HEK293 (cell line): ENCODE measurements around the gene FES.

ENCODE experiments used
- CTCF ChIA-PET: fragments of 350-600 bp; formaldehyde crosslinking; extraction: SDS; loops from one replicate; lab custom pipeline; 2021; ENCODE audit warnings: antibody characterized with exemption; lab: Yijun Ruan, JAX
- POLR2A ChIA-PET: fragments of 300-600 bp; formaldehyde crosslinking; extraction: SDS; loops from one replicate; lab custom pipeline; 2020; ENCODE audit warnings: antibody characterized with exemption, inconsistent platforms; lab: Yijun Ruan, JAX
- H3K27ac ChIP-seq: fragments of 200-500 bp; sonication (Bioruptor generic); 2 replicates; pipeline ENCODE4 v1.5.1; 2014; ENCODE audit warnings: low read depth, low read length, control low read depth, inconsistent platforms; ENCODE audit errors: extremely low read depth
- H3K36me3 ChIP-seq, 2 experiments: fragments of 200-500 bp in 1 of 2; sonication (Bioruptor generic) in 1 of 2; 1 replicate in 1 of 2; 2 replicates in 1 of 2; pipeline ENCODE4 v1.5.1; 2014 to 2017; ENCODE audit warnings: inconsistent platforms in 2 of 2, low read length in 2 of 2; ENCODE audit not compliant: control insufficient read depth in 2 of 2, insufficient read depth in 1 of 2
- H3K4me1 ChIP-seq: fragments of 200-500 bp; sonication (Bioruptor generic); 2 replicates; pipeline ENCODE4 v1.5.1; 2014; ENCODE audit warnings: mild to moderate bottlenecking, low read length, inconsistent platforms; ENCODE audit not compliant: control insufficient read depth, insufficient read depth
- H3K4me3 ChIP-seq: 2 replicates; pipeline ENCODE4 v1.5.1; 2011; ENCODE audit warnings: low read depth, mild to moderate bottlenecking, control low read depth, low read length, moderate library complexity
- H3K9me3 ChIP-seq: fragments of 200-500 bp; sonication (Bioruptor generic); 2 replicates; pipeline ENCODE4 v1.5.1; 2014; ENCODE audit warnings: low read depth, low read length, inconsistent platforms; ENCODE audit not compliant: control insufficient read depth, insufficient read depth
- GLIS1 ChIP-seq: fragments of 450-650 bp; formaldehyde crosslinking; IDR thresholded peaks from 2 replicates; pipeline ENCODE4 v1.5.1; 2016; ENCODE audit warnings: missing biosample characterization, missing genetic modification characterization
- MYNN ChIP-seq: fragments of 450-650 bp; formaldehyde crosslinking; IDR thresholded peaks from 2 replicates; pipeline ENCODE4 v1.5.1; 2016; ENCODE audit warnings: missing biosample characterization, missing genetic modification characterization, borderline replicate concordance
- SP2 ChIP-seq: fragments of 450-650 bp; formaldehyde crosslinking; IDR thresholded peaks from 2 replicates; pipeline ENCODE4 v1.5.1; 2016; ENCODE audit warnings: missing biosample characterization, missing genetic modification characterization
- SP3 ChIP-seq: fragments of 450-650 bp; formaldehyde crosslinking; IDR thresholded peaks from 2 replicates; pipeline ENCODE4 v1.5.1; 2016; ENCODE audit warnings: missing biosample characterization, missing genetic modification characterization
- TCF7L2 ChIP-seq: IDR thresholded peaks from 2 replicates; pipeline ENCODE4 v1.6.1; 2011; ENCODE audit warnings: low read depth, mild to moderate bottlenecking, inconsistent platforms, low read length, moderate library complexity, borderline replicate concordance
- ZBTB8A ChIP-seq: fragments of 450-650 bp; formaldehyde crosslinking; IDR thresholded peaks from 2 replicates; pipeline ENCODE4 v1.5.1; 2016; ENCODE audit warnings: missing biosample characterization, missing genetic modification characterization
- ZNF157 ChIP-seq: fragments of 450-650 bp; formaldehyde crosslinking; IDR thresholded peaks from 2 replicates; pipeline ENCODE4 v1.5.1; 2016; ENCODE audit warnings: missing biosample characterization, missing genetic modification characterization
- ZNF248 ChIP-seq: fragments of 450-650 bp; formaldehyde crosslinking; IDR thresholded peaks from 2 replicates; pipeline ENCODE4 v1.5.1; 2017; ENCODE audit warnings: missing biosample characterization, missing genetic modification characterization
- ZNF266 ChIP-seq: fragments of 450-650 bp; formaldehyde crosslinking; IDR thresholded peaks from 2 replicates; pipeline ENCODE4 v1.5.1; 2016; ENCODE audit warnings: missing biosample characterization, missing genetic modification characterization, low read depth
- ZNF433 ChIP-seq: fragments of 450-650 bp; formaldehyde crosslinking; IDR thresholded peaks from 2 replicates; pipeline ENCODE4 v1.5.1; 2016; ENCODE audit warnings: missing biosample characterization, missing genetic modification characterization, low read depth
- ZNF510 ChIP-seq: fragments of 450-650 bp; formaldehyde crosslinking; IDR thresholded peaks from 2 replicates; pipeline ENCODE4 v1.5.1; 2018; ENCODE audit warnings: mild to moderate bottlenecking, missing genetic modification characterization, missing biosample characterization; ENCODE audit not compliant: insufficient replicate concordance
- ZNF610 ChIP-seq: fragments of 450-650 bp; formaldehyde crosslinking; IDR thresholded peaks from 2 replicates; pipeline ENCODE4 v1.5.1; 2016; ENCODE audit warnings: missing biosample characterization, missing genetic modification characterization, borderline replicate concordance
- ZNF621 ChIP-seq: fragments of 450-650 bp; formaldehyde crosslinking; IDR thresholded peaks from 2 replicates; pipeline ENCODE4 v1.5.1; 2017; ENCODE audit warnings: missing biosample characterization, missing genetic modification characterization
- ZNF768 ChIP-seq: fragments of 450-650 bp; formaldehyde crosslinking; IDR thresholded peaks from 2 replicates; pipeline ENCODE4 v1.5.1; 2018; ENCODE audit warnings: missing biosample characterization, mild to moderate bottlenecking, missing genetic modification characterization
- ZNF791 ChIP-seq: fragments of 450-650 bp; formaldehyde crosslinking; IDR thresholded peaks from 2 replicates; pipeline ENCODE4 v1.5.1; 2016; ENCODE audit warnings: missing biosample characterization, missing genetic modification characterization
- TF ChIP-seq, protein P1 (sequence below): fragments of 450-650 bp; formaldehyde crosslinking; IDR thresholded peaks from 2 replicates; pipeline ENCODE4; 2016; ENCODE audit warnings: missing biosample characterization, missing genetic modification characterization
- TF ChIP-seq, protein P2 (sequence below): fragments of 450-650 bp; formaldehyde crosslinking; IDR thresholded peaks from 2 replicates; pipeline ENCODE4 v1.5.1; 2016; ENCODE audit warnings: missing biosample characterization, missing genetic modification characterization
- TF ChIP-seq, protein P3 (sequence below): fragments of 450-650 bp; formaldehyde crosslinking; IDR thresholded peaks from 2 replicates; pipeline ENCODE4 v1.5.1; 2017; ENCODE audit warnings: missing biosample characterization, missing genetic modification characterization
- TF ChIP-seq, protein P4 (sequence below): fragments of 450-650 bp; formaldehyde crosslinking; IDR thresholded peaks from 2 replicates; pipeline ENCODE4 v1.5.1; 2016; ENCODE audit warnings: missing biosample characterization, missing genetic modification characterization
- TF ChIP-seq, protein P5 (sequence below): fragments of 450-650 bp; formaldehyde crosslinking; conservative IDR thresholded peaks from 2 replicates; pipeline ENCODE4 v1.5.1; 2016; ENCODE audit warnings: low read depth, missing biosample characterization, missing genetic modification characterization
- TF ChIP-seq, protein P6 (sequence below): fragments of 450-650 bp; formaldehyde crosslinking; IDR thresholded peaks from 2 replicates; pipeline ENCODE4 v1.5.1; 2017; ENCODE audit warnings: missing biosample characterization, missing genetic modification characterization

Gene FES

DNA sequence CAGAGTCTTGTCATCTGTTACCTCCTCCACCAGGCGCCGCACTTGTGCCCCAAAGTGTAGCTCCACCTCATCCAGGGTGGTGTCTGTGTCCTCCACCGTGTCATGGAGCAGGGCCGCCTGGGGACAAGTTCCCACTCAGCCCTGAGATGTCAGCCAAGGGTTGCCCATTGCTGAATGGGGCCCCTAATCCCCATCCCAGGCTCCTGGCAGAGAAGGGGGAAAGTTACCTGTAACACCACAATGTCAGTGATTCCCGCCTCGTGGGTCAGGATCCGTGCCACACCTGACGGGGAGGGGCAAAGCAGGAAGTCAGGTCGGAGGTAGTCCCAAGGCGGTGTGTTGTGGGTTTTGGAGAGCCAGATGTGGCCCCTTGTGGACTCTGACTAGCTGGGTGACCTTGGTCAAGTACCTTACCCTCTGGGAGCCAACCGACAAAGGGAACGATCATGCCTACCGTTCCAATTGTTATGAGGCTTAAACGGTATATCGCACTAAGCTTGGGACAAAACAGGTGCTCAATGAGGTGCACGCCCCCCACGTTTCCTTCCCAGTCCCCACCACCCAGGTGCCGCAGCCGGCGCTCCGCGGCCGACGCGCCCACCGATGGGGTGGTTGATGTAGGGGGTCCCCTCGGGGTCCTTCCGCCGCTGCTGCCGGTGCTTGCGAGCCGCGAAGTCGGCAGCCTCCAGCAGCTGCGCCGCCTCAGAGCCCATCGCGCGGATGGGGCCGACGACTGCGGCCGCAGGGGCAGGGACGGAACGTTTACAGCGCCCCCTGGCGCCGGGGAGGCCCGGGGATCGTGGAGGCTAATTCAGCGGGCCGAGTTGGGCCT lies 47.7 kb downstream of the FES start, which contains the start of gene HDDC3 (continued):
- TF ChIP-seq ZNF791 (tag by site-specific recombination) (no peak), ZNF433 (tag by site-specific recombination) (no peak), ZNF768 (tag by site-specific recombination) (no peak), ZNF610 (tag by site-specific recombination) (no peak)

DNA sequence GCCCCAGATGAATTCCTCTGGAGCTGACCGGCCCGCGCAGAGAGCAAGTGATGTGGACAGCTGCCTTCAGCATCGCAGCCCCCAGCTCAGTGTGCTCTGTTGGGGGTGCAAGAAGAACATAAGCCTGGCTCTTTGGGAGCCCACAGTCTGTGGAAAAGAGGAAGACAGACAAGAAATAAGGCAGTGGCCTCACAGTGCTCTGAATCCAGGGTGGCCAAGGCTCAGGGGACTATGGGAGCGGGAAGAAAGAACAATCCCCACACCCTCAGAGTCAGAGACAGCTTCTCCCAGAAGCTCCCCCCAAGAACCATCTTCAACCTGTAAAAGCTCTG lies 48.3 kb downstream of the FES start:
- H3K9me3 ChIP-seq: no peaks in the 10 kb centered on the region
- H3K36me3 ChIP-seq: peaks cover 10 to 15% of the 10 kb centered on the region in 2 experiments; a peak in 2 of 3 replicates
- ChIA-PET POLR2A (interaction anchor here (0.5 to 11.4 kb wide), 14 partner anchors 9 to 1900 kb away, joined by 3 to 179 read pairs (median 4); partner anchors contain the start of genes BLM, MAN2A2, RCCD1 and VPS33B), CTCF (interaction anchor here (0.6 to 11.7 kb wide), 48 partner anchors 9 to 1770 kb away, joined by 3 to 163 read pairs (median 5); partner anchors contain the start of genes MAN2A2, RCCD1 and VPS33B)
- H3K4me1 ChIP-seq: 0 out of 2 replicates have a peak, but pooled peaks cover 2% of the 10 kb centered on the region
- H3K27ac ChIP-seq: peak overlapping the region; percentile 2; the same call in 1 of the 2 replicates
- H3K4me3 ChIP-seq: no peak overlapping the region; the same call in 1 of the 2 replicates
- TF ChIP-seq ZNF266 (tag by site-specific recombination) (no peak), ZNF248 (tag by site-specific recombination) (no peak), GLIS1 (tag by site-specific recombination) (no peak), ZNF768 (tag by site-specific recombination) (no peak), TCF7L2 (no peak), MYNN (tag by site-specific recombination) (no peak), SP2 (tag by site-specific recombination) (no peak), ZNF510 (no peak), ZBTB8A (tag by site-specific recombination) (no peak), SP3 (no peak), ZNF621 (tag by site-specific recombination) (no peak), ZNF157 (tag by site-specific recombination) (no peak)
- TF ChIP-seq, protein P1, sequence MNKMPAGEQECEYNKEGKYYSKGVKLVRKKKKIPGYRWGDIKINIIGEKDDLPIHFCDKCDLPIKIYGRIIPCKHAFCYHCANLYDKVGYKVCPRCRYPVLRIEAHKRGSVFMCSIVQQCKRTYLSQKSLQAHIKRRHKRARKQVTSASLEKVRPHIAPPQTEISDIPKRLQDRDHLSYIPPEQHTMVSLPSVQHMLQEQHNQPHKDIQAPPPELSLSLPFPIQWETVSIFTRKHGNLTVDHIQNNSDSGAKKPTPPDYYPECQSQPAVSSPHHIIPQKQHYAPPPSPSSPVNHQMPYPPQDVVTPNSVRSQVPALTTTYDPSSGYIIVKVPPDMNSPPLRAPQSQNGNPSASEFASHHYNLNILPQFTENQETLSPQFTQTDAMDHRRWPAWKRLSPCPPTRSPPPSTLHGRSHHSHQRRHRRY (tag by site-specific recombination): no peak
- TF ChIP-seq, protein P2, sequence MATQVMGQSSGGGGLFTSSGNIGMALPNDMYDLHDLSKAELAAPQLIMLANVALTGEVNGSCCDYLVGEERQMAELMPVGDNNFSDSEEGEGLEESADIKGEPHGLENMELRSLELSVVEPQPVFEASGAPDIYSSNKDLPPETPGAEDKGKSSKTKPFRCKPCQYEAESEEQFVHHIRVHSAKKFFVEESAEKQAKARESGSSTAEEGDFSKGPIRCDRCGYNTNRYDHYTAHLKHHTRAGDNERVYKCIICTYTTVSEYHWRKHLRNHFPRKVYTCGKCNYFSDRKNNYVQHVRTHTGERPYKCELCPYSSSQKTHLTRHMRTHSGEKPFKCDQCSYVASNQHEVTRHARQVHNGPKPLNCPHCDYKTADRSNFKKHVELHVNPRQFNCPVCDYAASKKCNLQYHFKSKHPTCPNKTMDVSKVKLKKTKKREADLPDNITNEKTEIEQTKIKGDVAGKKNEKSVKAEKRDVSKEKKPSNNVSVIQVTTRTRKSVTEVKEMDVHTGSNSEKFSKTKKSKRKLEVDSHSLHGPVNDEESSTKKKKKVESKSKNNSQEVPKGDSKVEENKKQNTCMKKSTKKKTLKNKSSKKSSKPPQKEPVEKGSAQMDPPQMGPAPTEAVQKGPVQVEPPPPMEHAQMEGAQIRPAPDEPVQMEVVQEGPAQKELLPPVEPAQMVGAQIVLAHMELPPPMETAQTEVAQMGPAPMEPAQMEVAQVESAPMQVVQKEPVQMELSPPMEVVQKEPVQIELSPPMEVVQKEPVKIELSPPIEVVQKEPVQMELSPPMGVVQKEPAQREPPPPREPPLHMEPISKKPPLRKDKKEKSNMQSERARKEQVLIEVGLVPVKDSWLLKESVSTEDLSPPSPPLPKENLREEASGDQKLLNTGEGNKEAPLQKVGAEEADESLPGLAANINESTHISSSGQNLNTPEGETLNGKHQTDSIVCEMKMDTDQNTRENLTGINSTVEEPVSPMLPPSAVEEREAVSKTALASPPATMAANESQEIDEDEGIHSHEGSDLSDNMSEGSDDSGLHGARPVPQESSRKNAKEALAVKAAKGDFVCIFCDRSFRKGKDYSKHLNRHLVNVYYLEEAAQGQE (tag by site-specific recombination): peak; percentile 65
- TF ChIP-seq, protein P3, sequence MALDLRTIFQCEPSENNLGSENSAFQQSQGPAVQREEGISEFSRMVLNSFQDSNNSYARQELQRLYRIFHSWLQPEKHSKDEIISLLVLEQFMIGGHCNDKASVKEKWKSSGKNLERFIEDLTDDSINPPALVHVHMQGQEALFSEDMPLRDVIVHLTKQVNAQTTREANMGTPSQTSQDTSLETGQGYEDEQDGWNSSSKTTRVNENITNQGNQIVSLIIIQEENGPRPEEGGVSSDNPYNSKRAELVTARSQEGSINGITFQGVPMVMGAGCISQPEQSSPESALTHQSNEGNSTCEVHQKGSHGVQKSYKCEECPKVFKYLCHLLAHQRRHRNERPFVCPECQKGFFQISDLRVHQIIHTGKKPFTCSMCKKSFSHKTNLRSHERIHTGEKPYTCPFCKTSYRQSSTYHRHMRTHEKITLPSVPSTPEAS (tag by site-specific recombination): no peak
- TF ChIP-seq, protein P4, sequence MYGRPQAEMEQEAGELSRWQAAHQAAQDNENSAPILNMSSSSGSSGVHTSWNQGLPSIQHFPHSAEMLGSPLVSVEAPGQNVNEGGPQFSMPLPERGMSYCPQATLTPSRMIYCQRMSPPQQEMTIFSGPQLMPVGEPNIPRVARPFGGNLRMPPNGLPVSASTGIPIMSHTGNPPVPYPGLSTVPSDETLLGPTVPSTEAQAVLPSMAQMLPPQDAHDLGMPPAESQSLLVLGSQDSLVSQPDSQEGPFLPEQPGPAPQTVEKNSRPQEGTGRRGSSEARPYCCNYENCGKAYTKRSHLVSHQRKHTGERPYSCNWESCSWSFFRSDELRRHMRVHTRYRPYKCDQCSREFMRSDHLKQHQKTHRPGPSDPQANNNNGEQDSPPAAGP: no peak
- TF ChIP-seq, protein P5, sequence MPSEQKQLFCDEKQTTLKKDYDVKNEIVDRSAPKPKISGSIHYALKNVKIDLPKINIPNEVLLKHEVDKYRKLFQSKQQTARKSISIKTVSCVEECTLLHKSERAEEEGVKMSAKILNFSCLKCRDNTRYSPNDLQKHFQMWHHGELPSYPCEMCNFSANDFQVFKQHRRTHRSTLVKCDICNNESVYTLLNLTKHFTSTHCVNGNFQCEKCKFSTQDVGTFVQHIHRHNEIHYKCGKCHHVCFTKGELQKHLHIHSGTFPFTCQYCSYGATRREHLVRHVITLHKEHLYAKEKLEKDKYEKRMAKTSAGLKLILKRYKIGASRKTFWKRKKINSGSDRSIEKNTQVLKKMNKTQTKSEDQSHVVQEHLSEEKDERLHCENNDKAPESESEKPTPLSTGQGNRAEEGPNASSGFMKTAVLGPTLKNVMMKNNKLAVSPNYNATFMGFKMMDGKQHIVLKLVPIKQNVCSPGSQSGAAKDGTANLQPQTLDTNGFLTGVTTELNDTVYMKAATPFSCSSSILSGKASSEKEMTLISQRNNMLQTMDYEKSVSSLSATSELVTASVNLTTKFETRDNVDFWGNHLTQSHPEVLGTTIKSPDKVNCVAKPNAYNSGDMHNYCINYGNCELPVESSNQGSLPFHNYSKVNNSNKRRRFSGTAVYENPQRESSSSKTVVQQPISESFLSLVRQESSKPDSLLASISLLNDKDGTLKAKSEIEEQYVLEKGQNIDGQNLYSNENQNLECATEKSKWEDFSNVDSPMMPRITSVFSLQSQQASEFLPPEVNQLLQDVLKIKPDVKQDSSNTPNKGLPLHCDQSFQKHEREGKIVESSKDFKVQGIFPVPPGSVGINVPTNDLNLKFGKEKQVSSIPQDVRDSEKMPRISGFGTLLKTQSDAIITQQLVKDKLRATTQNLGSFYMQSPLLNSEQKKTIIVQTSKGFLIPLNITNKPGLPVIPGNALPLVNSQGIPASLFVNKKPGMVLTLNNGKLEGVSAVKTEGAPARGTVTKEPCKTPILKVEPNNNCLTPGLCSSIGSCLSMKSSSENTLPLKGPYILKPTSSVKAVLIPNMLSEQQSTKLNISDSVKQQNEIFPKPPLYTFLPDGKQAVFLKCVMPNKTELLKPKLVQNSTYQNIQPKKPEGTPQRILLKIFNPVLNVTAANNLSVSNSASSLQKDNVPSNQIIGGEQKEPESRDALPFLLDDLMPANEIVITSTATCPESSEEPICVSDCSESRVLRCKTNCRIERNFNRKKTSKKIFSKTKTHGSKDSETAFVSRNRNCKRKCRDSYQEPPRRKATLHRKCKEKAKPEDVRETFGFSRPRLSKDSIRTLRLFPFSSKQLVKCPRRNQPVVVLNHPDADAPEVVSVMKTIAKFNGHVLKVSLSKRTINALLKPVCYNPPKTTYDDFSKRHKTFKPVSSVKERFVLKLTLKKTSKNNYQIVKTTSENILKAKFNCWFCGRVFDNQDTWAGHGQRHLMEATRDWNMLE (tag by site-specific recombination): no peak
- TF ChIP-seq, protein P6, sequence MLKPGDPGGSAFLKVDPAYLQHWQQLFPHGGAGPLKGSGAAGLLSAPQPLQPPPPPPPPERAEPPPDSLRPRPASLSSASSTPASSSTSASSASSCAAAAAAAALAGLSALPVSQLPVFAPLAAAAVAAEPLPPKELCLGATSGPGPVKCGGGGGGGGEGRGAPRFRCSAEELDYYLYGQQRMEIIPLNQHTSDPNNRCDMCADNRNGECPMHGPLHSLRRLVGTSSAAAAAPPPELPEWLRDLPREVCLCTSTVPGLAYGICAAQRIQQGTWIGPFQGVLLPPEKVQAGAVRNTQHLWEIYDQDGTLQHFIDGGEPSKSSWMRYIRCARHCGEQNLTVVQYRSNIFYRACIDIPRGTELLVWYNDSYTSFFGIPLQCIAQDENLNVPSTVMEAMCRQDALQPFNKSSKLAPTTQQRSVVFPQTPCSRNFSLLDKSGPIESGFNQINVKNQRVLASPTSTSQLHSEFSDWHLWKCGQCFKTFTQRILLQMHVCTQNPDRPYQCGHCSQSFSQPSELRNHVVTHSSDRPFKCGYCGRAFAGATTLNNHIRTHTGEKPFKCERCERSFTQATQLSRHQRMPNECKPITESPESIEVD (tag by site-specific recombination): no peak
